CD14-positive monocyte (primary cell): Measurements from ENCODE around the gene KDM6A. TPM values are rescaled to one million over a fixed set of nuclear protein-coding genes. Genes with fewer than 3 reads are reported as not detected.

Source experiments
- DNase-seq, 3 donors: peaks; one replicate each; pipeline ENCODE4 v3.0.0-alpha.2; 2011 to 2022
- H2AFZ ChIP-seq: 2 replicates; pipeline ENCODE4 v1.6.0; 2012; ENCODE audit warnings: mild to moderate bottlenecking, low read depth, low read length, inconsistent platforms; ENCODE audit not compliant: insufficient read depth, poor library complexity, severe bottlenecking
- H3K27ac ChIP-seq, 2 donors: 1 replicate in 1 of 2; 2 replicates in 1 of 2; pipeline ENCODE4 v1.5.1; 2012 to 2013; ENCODE audit warnings: low read length in 2 of 2, control low read depth in 1 of 2, inconsistent platforms in 1 of 2, low read depth in 1 of 2, mild to moderate bottlenecking in 1 of 2
- H3K27me3 ChIP-seq, 2 donors: one replicate each; pipeline versions ENCODE4 v1.6.0 to v1.6.1; 2011 to 2013; ENCODE audit warnings: low read length in 2 of 2; ENCODE audit not compliant: control insufficient read depth in 2 of 2, insufficient read depth in 2 of 2
- H3K36me3 ChIP-seq, 2 donors: replicated peaks in 1 of 2; 1 replicate in 1 of 2; 2 replicates in 1 of 2; pipeline versions ENCODE4 v1.5.1 to v1.6.1; 2012 to 2013; ENCODE audit warnings: low read length in 2 of 2, control low read depth in 1 of 2, inconsistent platforms in 1 of 2, mild to moderate bottlenecking in 1 of 2; ENCODE audit not compliant: insufficient read depth in 2 of 2, control insufficient read depth in 1 of 2
- H3K4me1 ChIP-seq, 2 donors: 1 replicate in 1 of 2; 2 replicates in 1 of 2; pipeline versions ENCODE4 v1.5.1 to v1.6.1; 2012 to 2013; ENCODE audit warnings: low read length in 2 of 2, control low read depth in 1 of 2, inconsistent platforms in 1 of 2, mild to moderate bottlenecking in 1 of 2, moderate library complexity in 1 of 2; ENCODE audit not compliant: insufficient read depth in 2 of 2, control insufficient read depth in 1 of 2
- H3K4me2 ChIP-seq: replicated peaks from 2 replicates; pipeline ENCODE3; 2012; ENCODE audit warnings: low read length, moderate library complexity, mild to moderate bottlenecking; ENCODE audit not compliant: poor library complexity, severe bottlenecking; ENCODE audit errors: extremely low read depth
- H3K4me3 ChIP-seq, 3 experiments: fragments of 200-600 bp in 1 of 3; sonication (generic) in 1 of 3; replicated peaks in 1 of 3; 1 replicate in 2 of 3; 2 replicates in 1 of 3; pipeline ENCODE4 v1.5.1; 2011 to 2013; ENCODE audit warnings: low read length in 3 of 3, mild to moderate bottlenecking in 3 of 3, control low read depth in 2 of 3, low read depth in 2 of 3, inconsistent platforms in 1 of 3, moderate library complexity in 1 of 3
- H3K79me2 ChIP-seq: 2 replicates; pipeline ENCODE4 v1.6.0; 2012; ENCODE audit warnings: mild to moderate bottlenecking, control low read depth, inconsistent platforms, low read length, moderate library complexity; ENCODE audit not compliant: insufficient read depth
- H3K9ac ChIP-seq: 2 replicates; pipeline ENCODE4 v1.6.0; 2017; ENCODE audit warnings: low read length, mild to moderate bottlenecking; ENCODE audit not compliant: insufficient read depth, poor library complexity, severe bottlenecking
- H3K9me3 ChIP-seq, 2 donors: replicated peaks in 1 of 2; 1 replicate in 1 of 2; 2 replicates in 1 of 2; pipeline versions ENCODE4 v1.5.1 to v1.6.1; 2012 to 2013; ENCODE audit warnings: low read length in 2 of 2, control low read depth in 1 of 2; ENCODE audit not compliant: control insufficient read depth in 1 of 2, insufficient read depth in 1 of 2
- H4K20me1 ChIP-seq: 2 replicates; pipeline ENCODE4 v1.6.0; 2012; ENCODE audit warnings: mild to moderate bottlenecking, low read length, control low read depth, moderate library complexity; ENCODE audit not compliant: insufficient read depth
- H3K27ac Mint-ChIP-seq, 7 donors: one replicate each; pipeline ENCODE4 v1.8.0; 2020; ENCODE audit warnings: mild to moderate bottlenecking in 7 of 7, mixed read lengths in 7 of 7, moderate library complexity in 6 of 7, inconsistent platforms in 2 of 7
- H3K27me3 Mint-ChIP-seq, 3 donors: one replicate each; pipeline ENCODE4 v1.8.0; 2021 to 2022; ENCODE audit warnings: low read depth in 3 of 3, mild to moderate bottlenecking in 3 of 3, mixed read lengths in 3 of 3, moderate library complexity in 3 of 3, inconsistent platforms in 1 of 3
- H3K36me3 Mint-ChIP-seq, 2 donors: one replicate each; pipeline ENCODE4 v1.8.0; 2020; ENCODE audit warnings: mixed read lengths in 2 of 2, inconsistent platforms in 1 of 2, mild to moderate bottlenecking in 1 of 2
- H3K4me1 Mint-ChIP-seq: one replicate; pipeline ENCODE4 v1.8.0; 2020; ENCODE audit warnings: mild to moderate bottlenecking, mixed read lengths
- H3K4me3 Mint-ChIP-seq, 2 donors: one replicate each; pipeline ENCODE4 v1.8.0; 2020; ENCODE audit warnings: mild to moderate bottlenecking in 2 of 2, mixed read lengths in 2 of 2, moderate library complexity in 1 of 2
- H3K9me3 Mint-ChIP-seq, 7 donors: one replicate each; pipeline ENCODE4 v1.8.0; 2020 to 2022; ENCODE audit warnings: mixed read lengths in 7 of 7, mild to moderate bottlenecking in 6 of 7, moderate library complexity in 6 of 7, inconsistent platforms in 2 of 7
- CTCF ChIP-seq: fragments of 200-600 bp; IDR thresholded peaks from one replicate; pipeline ENCODE4 v1.8.0; 2022; ENCODE audit warnings: antibody characterized with exemption, mild to moderate bottlenecking
- WGBS: methylation state at CpG from one replicate; pipeline ENCODE4 v1.1.5; 2013; ENCODE audit warnings: missing lambda C conversion rate; ENCODE audit not compliant: insufficient coverage; 5-methylcytosine and 5-hydroxymethylcytosine counted together
- intact Hi-C, 2 donors: fragments of 100-400 bp; cut with micrococcal nuclease; formaldehyde crosslinking; loops; one replicate each; pipeline versions ENCODE4 v1.15.0 to v1.15.1; 2023
- polyA plus RNA-seq, 3 donors: library from polyadenylated mRNA; depleted of rRNA in 1 of 3; unstranded in 2 of 3; stranded (reverse) in 1 of 3; fragments of 300-500 nt in 2 of 3; fragments of >200 nt in 1 of 3; fragmentation: Illumina TruSeq in 2 of 3; gene quantifications; 1 replicate in 2 of 3; 2 replicates in 1 of 3; pipeline ENCODE4 v1.2.3, GENCODE V29; 2012 to 2021

KDM6A gene
- polyA plus RNA-seq, 3 donors = 7.6 to 35.0 (median 13.8) TPM

- Histone ChIP-seq H3K9ac (no peak overlapping the region), H3K4me2 (no peak overlapping the region), H3K27me3 (no peaks in the 10 kb centered on the region), H3K27ac (no peak overlapping the region), H4K20me1 (no peaks in the 10 kb centered on the region), H3K9me3 (no peaks in the 10 kb centered on the region), H2AFZ (no peak overlapping the region), H3K4me3 (no peak overlapping the region), H3K4me1 (no peaks in the 10 kb centered on the region), H3K36me3 (no peaks in the 10 kb centered on the region), H3K79me2 (no peaks in the 10 kb centered on the region)
- intact Hi-C loops = no loop called here
- Mint-ChIP-seq H3K36me3 (no peaks in the 10 kb centered on the region), H3K4me3 (no peak overlapping the region), H3K27me3 (peaks cover 0 to 11% (median 0%) of the 10 kb centered on the region in 3 donors), H3K9me3 (peaks cover 0 to 2% (median 0%) of the 10 kb centered on the region in 7 donors), H3K27ac (no peak overlapping the region), H3K4me1 (no peaks in the 10 kb centered on the region)
- no peak for DNase-seq
- WGBS = no CpG with 5 or more reads among the region's 4 CpGs
- no peak for TF ChIP-seq CTCF
Measured at GRCh38 chrX:44828008-44828605, 44.9 kb upstream of the KDM6A start.

GRCh38 chrX:44829832-44830231 lies 43.2 kb upstream of the KDM6A start:
- Mint-ChIP-seq H3K4me3 (no peak overlapping the region), H3K27me3 (peaks cover 0 to 9% (median 0%) of the 10 kb centered on the region in 3 donors), H3K4me1 (no peaks in the 10 kb centered on the region), H3K36me3 (no peaks in the 10 kb centered on the region), H3K9me3 (peaks cover 0 to 2% (median 0%) of the 10 kb centered on the region in 7 donors), H3K27ac (no peak overlapping the region)
- H3K4me1 ChIP-seq = no peaks in the 10 kb centered on the region
- H3K9me3 ChIP-seq = no peaks in the 10 kb centered on the region
- H3K4me2 ChIP-seq = no peak overlapping the region
- no peak for TF ChIP-seq CTCF
- H4K20me1 ChIP-seq = no peaks in the 10 kb centered on the region
- no peaks in the 10 kb centered on the region for H3K27me3 ChIP-seq
- no peak for DNase-seq
- H3K36me3 ChIP-seq = no peaks in the 10 kb centered on the region
- WGBS = no CpG with 5 or more reads among the region's 2 CpGs
- intact Hi-C loops = no loop called here
- no peaks in the 10 kb centered on the region for H3K79me2 ChIP-seq
- H3K9ac ChIP-seq = no peak overlapping the region
- H2AFZ ChIP-seq = no peak overlapping the region
- H3K4me3 ChIP-seq = no peak overlapping the region
- no peak overlapping the region for H3K27ac ChIP-seq
